NCI-H748 (cell line): ENCODE data around the gene SIMC1.
"Not testable (repeated sequence)": the region's sequence is repeated elsewhere in the genome, so short reads cannot be mapped to it uniquely, and the experiment has no call there.

ENCODE experiments used
- DNase-seq: peaks from one replicate; lab custom pipeline; 2025; ENCODE audit not compliant: unreplicated experiment; lab: John Stamatoyannopoulos, UW

Gene SIMC1

DNA sequence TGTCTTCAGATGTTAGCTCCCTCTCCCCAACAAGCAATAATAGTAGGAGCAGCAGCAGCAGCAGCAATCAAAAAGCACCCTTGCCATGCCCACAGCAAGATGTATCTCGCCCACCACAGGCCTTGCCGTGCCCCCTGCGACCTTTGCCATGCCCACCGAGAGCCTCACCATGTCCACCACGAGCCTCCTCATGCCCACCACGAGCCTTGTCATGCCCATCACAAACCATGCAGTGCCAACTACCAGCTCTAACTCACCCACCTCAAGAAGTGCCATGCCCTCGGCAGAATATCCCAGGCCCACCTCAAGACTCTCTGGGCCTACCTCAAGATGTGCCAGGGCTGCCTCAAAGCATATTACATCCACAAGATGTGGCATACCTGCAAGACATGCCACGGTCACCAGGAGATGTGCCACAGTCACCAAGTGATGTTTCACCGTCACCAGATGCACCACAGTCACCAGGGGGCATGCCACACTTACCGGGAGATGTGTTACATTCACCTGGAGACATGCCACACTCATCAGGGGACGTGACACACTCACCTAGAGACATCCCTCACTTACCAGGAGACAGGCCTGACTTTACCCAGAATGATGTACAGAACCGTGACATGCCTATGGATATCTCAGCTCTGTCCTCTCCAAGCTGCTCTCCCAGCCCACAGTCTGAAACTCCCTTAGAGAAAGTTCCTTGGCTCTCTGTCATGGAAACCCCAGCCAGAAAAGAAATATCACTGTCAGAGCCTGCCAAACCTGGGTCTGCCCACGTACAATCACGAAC is 52.0 kb downstream of the SIMC1 start:
- DNase-seq: not testable (repeated sequence)

- DNase-seq: not testable (repeated sequence)
Observed at GRCh38 chr5:176305356-176305755, 67.1 kb downstream of the SIMC1 start.

- no peak for DNase-seq
Observed at GRCh38 chr5:176317534-176318374, 79.5 kb downstream of the SIMC1 start.

- DNase-seq: no peak
Observed at GRCh38 chr5:176319827-176320554, 81.8 kb downstream of the SIMC1 start.

DNA sequence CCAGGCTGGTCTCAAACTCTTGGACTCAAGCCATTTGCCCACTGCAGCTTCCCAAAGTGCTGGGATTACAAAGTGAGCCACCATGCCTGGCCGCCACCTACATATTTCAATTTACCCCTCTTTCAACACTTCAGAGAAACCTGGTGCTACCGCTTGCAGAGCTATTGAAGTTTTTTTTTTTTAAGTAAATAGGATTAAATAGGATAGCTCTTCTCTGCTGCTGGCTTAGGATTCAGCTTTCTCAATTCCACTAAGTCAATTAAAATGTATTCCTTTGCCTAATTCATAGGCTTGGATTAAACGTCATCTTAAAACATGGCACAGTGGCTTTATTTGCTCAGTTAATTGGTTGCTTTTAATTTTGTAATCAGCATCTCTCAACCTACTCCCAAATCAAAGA is 82.4 kb downstream of the SIMC1 start:
- no peak for DNase-seq

DNA sequence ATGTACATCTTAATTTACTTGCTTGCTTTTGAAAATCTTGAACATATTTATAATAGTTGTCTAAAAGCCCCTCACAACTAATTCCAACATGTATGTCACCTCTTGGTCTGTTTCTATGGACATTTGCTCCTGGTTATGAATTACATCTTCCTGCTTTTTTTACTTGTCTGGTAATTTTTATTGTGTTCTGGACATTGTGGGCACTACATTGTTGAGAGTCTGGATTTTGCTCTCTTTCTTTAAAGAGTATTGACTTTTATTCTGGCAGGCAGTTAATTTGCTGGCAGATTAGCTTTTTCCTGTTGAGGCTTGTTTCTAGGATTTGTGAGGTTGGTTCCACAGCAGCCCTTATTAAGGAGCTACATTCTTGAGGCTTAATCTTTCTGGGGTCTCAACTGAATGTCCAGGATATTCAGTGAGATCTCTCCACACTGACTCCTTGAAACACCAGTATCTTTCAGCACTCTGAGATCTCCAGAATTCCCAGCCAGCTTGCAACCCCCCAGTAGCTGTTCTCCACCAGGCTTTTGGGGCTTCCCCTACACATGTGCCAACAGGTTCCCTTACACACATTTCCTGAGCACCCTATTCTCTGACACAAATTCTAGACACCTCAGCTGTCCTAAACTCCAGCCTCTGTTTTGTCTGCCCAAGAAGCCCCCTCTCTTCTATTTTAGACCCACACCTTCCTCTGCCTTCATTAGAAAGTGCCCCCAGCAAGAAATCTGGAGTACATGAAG is 96.0 kb downstream of the SIMC1 start:
- DNase-seq: no peak

DNA sequence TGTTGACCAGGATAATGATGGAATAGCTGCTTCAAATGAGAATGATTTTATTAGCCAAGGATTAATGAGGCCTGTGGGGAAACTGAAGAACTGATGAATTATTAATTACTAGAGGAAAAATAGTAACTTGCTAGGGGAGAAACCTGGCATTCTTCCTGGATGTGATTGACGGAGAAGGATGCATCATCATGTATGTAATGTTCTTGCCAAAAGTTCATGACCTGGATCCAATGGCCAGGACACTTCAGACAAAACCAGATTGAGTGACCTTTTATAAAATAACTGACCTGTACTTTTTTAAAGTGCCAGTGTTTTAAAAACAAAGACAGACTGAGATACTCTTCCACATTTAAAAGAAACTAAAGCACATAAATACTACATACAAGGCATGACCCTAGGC is 99.7 kb downstream of the SIMC1 start:
- DNase-seq: no peak

GRCh38 chr5:176339304-176339703 is 101.1 kb downstream of the SIMC1 start:
- no peak for DNase-seq

GRCh38 chr5:176341325-176342157 is 103.3 kb downstream of the SIMC1 start:
- no peak for DNase-seq

DNA sequence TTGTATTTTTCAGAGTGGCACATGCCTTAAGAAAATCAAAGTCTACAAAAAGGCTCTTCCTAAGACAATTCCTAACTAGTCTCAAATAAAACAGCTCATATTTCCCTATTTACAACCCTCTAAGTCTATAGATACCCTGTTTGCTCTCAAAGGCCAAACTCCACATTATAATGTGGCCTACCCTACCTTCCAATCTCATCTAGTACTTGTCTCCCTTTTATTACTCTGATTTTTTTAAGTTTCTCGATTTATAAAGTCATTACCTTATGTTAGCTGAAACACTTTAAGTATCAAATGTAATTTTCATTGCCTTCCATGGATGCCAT is 103.9 kb downstream of the SIMC1 start:
- no peak for DNase-seq

GRCh38 chr5:176342766-176343458 is 104.7 kb downstream of the SIMC1 start:
- DNase-seq: no peak

GRCh38 chr5:176350416-176350815 is 112.2 kb downstream of the SIMC1 start:
- DNase-seq: no peak

GRCh38 chr5:176352116-176352878 is 114.1 kb downstream of the SIMC1 start:
- DNase-seq: no peak

GRCh38 chr5:176353533-176353932 is 115.3 kb downstream of the SIMC1 start:
- no peak for DNase-seq

DNA sequence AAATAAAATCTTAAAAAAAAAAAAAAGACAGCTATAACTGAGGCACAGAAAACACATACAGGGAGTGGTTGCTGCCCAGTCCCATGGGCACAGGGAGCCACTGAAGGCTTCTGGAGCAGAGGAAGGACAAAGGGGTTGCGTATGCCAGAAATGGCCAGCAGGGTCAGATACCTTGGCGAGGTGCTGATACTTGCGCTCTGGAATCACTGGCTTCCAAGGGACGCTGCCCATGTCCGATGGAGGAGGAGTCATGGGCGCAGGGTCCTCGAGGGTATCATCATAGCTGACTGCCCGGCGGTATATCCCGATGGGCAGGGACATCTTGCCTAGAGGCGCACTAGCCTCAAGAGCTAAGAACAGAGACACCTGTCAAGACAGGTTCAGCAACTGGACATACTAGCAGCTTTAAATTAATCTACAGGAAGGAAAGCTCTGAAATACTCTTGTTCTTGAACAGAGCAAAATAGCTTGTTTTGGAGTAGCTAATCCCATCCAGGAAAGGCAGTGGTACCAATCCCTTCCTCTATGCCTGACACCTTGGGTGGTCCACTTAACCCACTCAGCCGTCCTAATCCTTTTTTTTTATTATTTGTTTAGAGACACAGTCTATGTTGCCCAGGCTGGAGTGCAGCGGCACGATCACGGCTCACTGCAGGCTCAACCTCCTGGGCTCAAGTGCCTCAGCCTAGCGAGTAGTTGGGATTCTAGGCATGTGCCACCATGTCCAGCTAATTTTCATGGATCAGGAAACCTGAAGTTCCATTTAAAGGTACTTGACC is 117.4 kb downstream of the SIMC1 start:
- no peak for DNase-seq

DNA sequence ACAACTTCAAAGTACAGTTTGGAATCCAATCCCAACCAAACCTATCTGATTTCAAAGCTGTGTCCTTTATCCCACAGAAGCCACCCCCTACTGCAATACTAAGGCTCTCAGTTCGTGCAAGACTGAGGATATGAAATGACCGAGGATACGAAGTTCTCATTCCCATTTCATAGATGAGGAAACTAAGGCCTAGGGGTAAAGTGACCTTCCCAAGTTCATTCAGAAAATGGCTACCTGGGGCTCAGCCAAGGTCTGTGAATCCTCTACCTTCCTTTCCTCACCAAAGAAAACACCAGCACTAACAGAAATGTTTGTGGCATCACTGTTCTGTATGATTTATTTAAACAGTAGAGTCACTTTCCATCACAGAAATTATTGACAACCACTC is 117.9 kb downstream of the SIMC1 start:
- no peak for DNase-seq

DNA sequence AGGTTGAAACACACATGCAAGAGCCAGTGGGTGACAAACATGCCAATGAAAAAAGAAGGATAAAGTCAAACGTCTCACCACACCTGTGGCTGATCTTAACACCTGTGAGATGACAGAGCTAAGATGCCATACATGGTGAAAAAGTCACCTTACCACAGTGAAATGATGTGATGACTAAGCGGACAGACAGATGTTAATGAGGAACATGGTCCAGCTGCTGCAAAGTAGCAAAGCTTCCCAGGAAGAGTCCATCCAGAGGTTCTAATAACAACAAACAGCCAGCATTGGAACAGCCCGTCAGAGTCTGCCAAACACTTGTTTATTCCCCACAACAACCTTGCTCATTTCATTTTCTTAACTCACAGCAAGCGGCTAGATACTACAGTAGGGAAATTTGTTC is 121.4 kb downstream of the SIMC1 start:
- no peak for DNase-seq

- peak; percentile 44 for DNase-seq
Observed at GRCh38 chr5:176360894-176361436, 122.7 kb downstream of the SIMC1 start.
